Measurements from ENCODE around the gene ARHGAP15. TPM values are rescaled to one million over a fixed set of nuclear protein-coding genes. Genes with fewer than 3 reads are reported as not detected.

ARHGAP15 gene
- total RNA-seq, 1 experiment from 2014 or later, result 0.42 TPM

DNA sequence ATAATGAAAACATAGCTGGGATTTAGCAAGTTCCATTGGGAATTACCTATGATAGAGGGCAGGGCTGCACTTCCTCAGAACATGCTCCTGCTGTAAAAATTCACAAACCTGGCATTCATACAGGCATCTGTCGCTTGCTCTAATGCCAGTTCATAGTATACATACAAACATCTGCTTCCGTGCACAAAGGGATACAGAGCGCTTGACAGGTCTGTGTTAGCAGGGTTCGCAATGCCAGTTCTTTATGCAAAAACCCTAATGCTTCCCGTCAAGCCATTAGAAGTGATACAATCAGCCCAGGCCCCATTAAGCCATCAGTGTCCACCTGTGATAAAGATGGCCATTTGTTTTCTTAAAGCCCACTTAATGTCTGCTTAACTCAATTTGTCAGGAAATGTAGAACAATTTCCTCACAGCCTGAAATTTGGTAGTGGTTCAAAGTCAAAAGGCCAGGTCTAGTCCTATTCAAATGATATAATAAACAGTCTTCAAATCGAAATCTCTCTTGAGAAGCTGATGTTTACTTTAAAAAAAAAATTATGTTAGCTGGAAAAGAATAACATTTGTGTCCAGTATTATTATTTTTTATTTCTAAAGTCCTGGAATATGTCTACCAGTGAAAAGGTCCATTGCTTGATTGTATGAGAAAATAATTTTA lies 556.3 kb downstream of the ARHGAP15 start:
- POLR2A ChIA-PET, result no interaction called here
- Histone ChIP-seq H3K79me2 (ENCODE audit: insufficient read depth, low read length) (no peaks in the 10 kb centered on the region), H3K4me1 (ENCODE audit: control insufficient read depth in 1 of 2, insufficient read depth in 2 of 2, low read length in 2 of 2) (no peaks in the 10 kb centered on the region), H3K4me2 (ENCODE audit: low read length) (no peak overlapping the region), H3K4me3 (replicated peaks in 1 of 2; ENCODE audit: low read depth in 1 of 2, low read length in 2 of 2) (no peak overlapping the region), H3K27me3 (ENCODE audit: insufficient read depth, low read length) (no peaks in the 10 kb centered on the region), H3K27ac (ENCODE audit: low read depth, low read length) (no peak overlapping the region), H3K9ac (ENCODE audit: low read length) (no peak overlapping the region), H2AFZ (ENCODE audit: low read depth, low read length, poor library complexity, severe bottlenecking) (no peak overlapping the region), H4K20me1 (ENCODE audit: insufficient read depth) (no peaks in the 10 kb centered on the region), H3K36me3 (ENCODE audit: control insufficient read depth in 1 of 2, insufficient read depth in 2 of 2, low read length in 2 of 2) (no peaks in the 10 kb centered on the region), H3K9me3 (ENCODE audit: control insufficient read depth in 1 of 2, insufficient read depth in 1 of 2, low read depth in 1 of 2, low read length in 2 of 2) (no peaks in the 10 kb centered on the region), H3K9me2 (ENCODE audit: insufficient read depth) (no peaks in the 10 kb centered on the region)
- CTCF ChIA-PET, result no interaction called here
- no TSS peak for BruUV-seq (replicated peaks)
- no peak for ATAC-seq
- no peak for TF ChIP-seq SP1 (IDR thresholded peaks at IDR 0.05; ENCODE audit: low read depth)
- TF ChIP-seq JUND (IDR thresholded peaks at IDR 0.05), result no peak
- TF ChIP-seq CEBPB (IDR thresholded peaks at IDR 0.05; ENCODE audit: low read depth), result no peak
- no peak for TF ChIP-seq YY1 (IDR thresholded peaks at IDR 0.05; ENCODE audit: extremely low read depth, insufficient replicate concordance, low read depth, low read length)
- no peak for TF ChIP-seq CBX3 (IDR thresholded peaks at IDR 0.05; ENCODE audit: low read depth)
- no peak for TF ChIP-seq ZNF274 (IDR thresholded peaks at IDR 0.05; ENCODE audit: low read depth, low read length)
- TF ChIP-seq RAD21 (IDR thresholded peaks at IDR 0.05; ENCODE audit: low read depth), result no peak
- TF ChIP-seq ATF3 (IDR thresholded peaks at IDR 0.05), result no peak
- no peak for TF ChIP-seq EGR1 (IDR thresholded peaks at IDR 0.05; ENCODE audit: low read depth)
- TF ChIP-seq, protein P1, sequence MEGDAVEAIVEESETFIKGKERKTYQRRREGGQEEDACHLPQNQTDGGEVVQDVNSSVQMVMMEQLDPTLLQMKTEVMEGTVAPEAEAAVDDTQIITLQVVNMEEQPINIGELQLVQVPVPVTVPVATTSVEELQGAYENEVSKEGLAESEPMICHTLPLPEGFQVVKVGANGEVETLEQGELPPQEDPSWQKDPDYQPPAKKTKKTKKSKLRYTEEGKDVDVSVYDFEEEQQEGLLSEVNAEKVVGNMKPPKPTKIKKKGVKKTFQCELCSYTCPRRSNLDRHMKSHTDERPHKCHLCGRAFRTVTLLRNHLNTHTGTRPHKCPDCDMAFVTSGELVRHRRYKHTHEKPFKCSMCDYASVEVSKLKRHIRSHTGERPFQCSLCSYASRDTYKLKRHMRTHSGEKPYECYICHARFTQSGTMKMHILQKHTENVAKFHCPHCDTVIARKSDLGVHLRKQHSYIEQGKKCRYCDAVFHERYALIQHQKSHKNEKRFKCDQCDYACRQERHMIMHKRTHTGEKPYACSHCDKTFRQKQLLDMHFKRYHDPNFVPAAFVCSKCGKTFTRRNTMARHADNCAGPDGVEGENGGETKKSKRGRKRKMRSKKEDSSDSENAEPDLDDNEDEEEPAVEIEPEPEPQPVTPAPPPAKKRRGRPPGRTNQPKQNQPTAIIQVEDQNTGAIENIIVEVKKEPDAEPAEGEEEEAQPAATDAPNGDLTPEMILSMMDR (IDR thresholded peaks at IDR 0.05 in 2 of 3, conservative IDR thresholded peaks at IDR 0.05 in 1 of 3; ENCODE audit: borderline replicate concordance in 1 of 3, insufficient read depth in 1 of 3, low read depth in 2 of 3, low read length in 2 of 3), result no peak
- TF ChIP-seq POLR2A (IDR thresholded peaks at IDR 0.05; ENCODE audit: borderline replicate concordance, extremely low read depth, insufficient read depth, insufficient read length), result no peak
- TF ChIP-seq POLR2AphosphoS5 (IDR thresholded peaks at IDR 0.05; ENCODE audit: low read depth, low read length), result no peak
- intact Hi-C loops (cut with micrococcal nuclease), result no loop called here
- DNase-seq (ENCODE audit: low read depth, low spot score), result no peak
- RAD21 ChIA-PET (ENCODE audit: low non-redundant PET in 1 of 2, low total read pairs in 2 of 2, uncharacterized antibody in 2 of 2, unreplicated experiment in 2 of 2), result no interaction called here
